HUES48 (cell line): Measurements from ENCODE around the gene FHL1.

Source experiments
- H3K27ac ChIP-seq: one replicate; pipeline ENCODE4 v1.7.0; 2013; ENCODE audit warnings: low read depth, low read length, inconsistent platforms
- H3K27me3 ChIP-seq: 2 replicates; pipeline ENCODE4 v1.6.1; 2013; ENCODE audit warnings: mild to moderate bottlenecking, low read length; ENCODE audit not compliant: control insufficient read depth, insufficient read depth
- H3K36me3 ChIP-seq: 2 replicates; pipeline ENCODE4 v1.6.1; 2013; ENCODE audit warnings: low read length; ENCODE audit not compliant: control insufficient read depth, insufficient read depth
- H3K4me1 ChIP-seq: 2 replicates; pipeline ENCODE4 v1.6.1; 2013; ENCODE audit warnings: mild to moderate bottlenecking, low read length; ENCODE audit not compliant: control insufficient read depth, insufficient read depth
- H3K4me3 ChIP-seq: 2 replicates; pipeline ENCODE4 v1.5.1; 2013; ENCODE audit warnings: mild to moderate bottlenecking, low read depth, low read length
- H3K9ac ChIP-seq: 2 replicates; pipeline ENCODE4 v1.6.1; 2013; ENCODE audit warnings: mild to moderate bottlenecking, low read depth, low read length, moderate library complexity
- H3K9me3 ChIP-seq: 2 replicates; pipeline ENCODE4 v1.6.1; 2013; ENCODE audit warnings: low read length; ENCODE audit not compliant: control insufficient read depth, insufficient read depth

Gene FHL1

GRCh38 chrX:136199365-136199764, 52.0 kb downstream of the FHL1 start:
- H3K4me1 ChIP-seq, result peaks cover 14% of the 10 kb centered on the region
- H3K27me3 ChIP-seq, result no peaks in the 10 kb centered on the region
- H3K9ac ChIP-seq, result no peak overlapping the region
- H3K4me3 ChIP-seq, result no peak overlapping the region
- no peaks in the 10 kb centered on the region for H3K9me3 ChIP-seq
- no peak overlapping the region for H3K27ac ChIP-seq
- no peaks in the 10 kb centered on the region for H3K36me3 ChIP-seq

- no peaks in the 10 kb centered on the region for H3K27me3 ChIP-seq
- H3K27ac ChIP-seq, result no peak overlapping the region
- no peak overlapping the region for H3K4me3 ChIP-seq
- H3K36me3 ChIP-seq, result no peaks in the 10 kb centered on the region
- no peak overlapping the region for H3K9ac ChIP-seq
- peaks cover 21% of the 10 kb centered on the region for H3K4me1 ChIP-seq
- no peaks in the 10 kb centered on the region for H3K9me3 ChIP-seq
These were observed 53.1 kb downstream of the FHL1 start for GRCh38 chrX:136200466-136200865.

DNA sequence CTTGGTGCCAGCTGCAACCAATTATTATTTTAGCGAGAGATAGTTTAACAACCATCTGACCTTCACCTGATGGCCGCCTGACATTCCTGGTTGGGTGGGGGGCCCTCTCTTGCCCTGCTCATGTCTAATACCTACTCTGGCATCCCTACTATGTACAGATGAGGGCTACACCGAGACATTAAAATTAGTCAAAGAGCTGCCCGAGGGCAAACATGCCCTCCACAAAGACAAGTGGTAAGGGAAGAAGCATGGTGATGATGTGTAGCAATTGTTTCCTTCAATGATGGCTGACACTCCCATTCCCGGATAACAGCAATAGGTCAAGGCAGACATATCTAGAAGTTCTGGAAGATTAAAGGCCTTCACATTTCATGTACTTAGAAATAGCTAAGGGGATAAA, 54.3 kb downstream of the FHL1 start:
- Histone ChIP-seq H3K9me3 (no peaks in the 10 kb centered on the region), H3K4me3 (no peak overlapping the region), H3K4me1 (peaks cover 30% of the 10 kb centered on the region), H3K9ac (no peak overlapping the region), H3K27me3 (no peaks in the 10 kb centered on the region), H3K27ac (no peak overlapping the region), H3K36me3 (peaks cover 4% of the 10 kb centered on the region)

GRCh38 chrX:136202889-136203288, 55.6 kb downstream of the FHL1 start:
- no peaks in the 10 kb centered on the region for H3K27me3 ChIP-seq
- H3K4me3 ChIP-seq, result no peak overlapping the region
- H3K9ac ChIP-seq, result no peak overlapping the region
- no peaks in the 10 kb centered on the region for H3K9me3 ChIP-seq
- no peak overlapping the region for H3K27ac ChIP-seq
- H3K36me3 ChIP-seq, result peaks cover 15% of the 10 kb centered on the region
- peaks cover 30% of the 10 kb centered on the region for H3K4me1 ChIP-seq

- H3K4me1 ChIP-seq, result peaks cover 30% of the 10 kb centered on the region
- no peak overlapping the region for H3K27ac ChIP-seq
- H3K4me3 ChIP-seq, result no peak overlapping the region
- no peak overlapping the region for H3K9ac ChIP-seq
- H3K9me3 ChIP-seq, result no peaks in the 10 kb centered on the region
- no peaks in the 10 kb centered on the region for H3K27me3 ChIP-seq
- peaks cover 21% of the 10 kb centered on the region for H3K36me3 ChIP-seq
These were observed 56.1 kb downstream of the FHL1 start for GRCh38 chrX:136203438-136203837.

DNA sequence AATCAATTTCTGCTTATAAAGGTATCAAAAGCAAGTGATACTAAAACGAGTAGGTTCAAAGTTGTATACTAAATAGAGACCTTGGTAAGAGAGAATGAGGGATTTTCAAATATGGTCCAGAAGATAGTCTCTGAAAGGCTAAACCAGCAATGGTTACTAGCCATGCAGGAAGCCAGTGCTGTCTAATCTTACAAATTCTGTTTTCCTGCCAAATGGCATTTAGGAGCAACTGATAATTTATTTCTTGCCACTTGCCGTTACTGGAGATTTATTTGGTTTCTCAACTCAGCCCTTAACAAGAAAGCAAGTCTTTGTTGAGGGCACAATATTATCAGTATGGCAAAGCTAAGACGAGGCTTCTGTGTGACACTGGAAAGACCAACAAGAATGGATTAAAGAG, 56.6 kb downstream of the FHL1 start:
- H3K27me3 ChIP-seq, result no peaks in the 10 kb centered on the region
- H3K9ac ChIP-seq, result no peak overlapping the region
- H3K4me3 ChIP-seq, result no peak overlapping the region
- no peaks in the 10 kb centered on the region for H3K9me3 ChIP-seq
- peaks cover 22% of the 10 kb centered on the region for H3K36me3 ChIP-seq
- no peak overlapping the region for H3K27ac ChIP-seq
- peaks cover 30% of the 10 kb centered on the region for H3K4me1 ChIP-seq

DNA sequence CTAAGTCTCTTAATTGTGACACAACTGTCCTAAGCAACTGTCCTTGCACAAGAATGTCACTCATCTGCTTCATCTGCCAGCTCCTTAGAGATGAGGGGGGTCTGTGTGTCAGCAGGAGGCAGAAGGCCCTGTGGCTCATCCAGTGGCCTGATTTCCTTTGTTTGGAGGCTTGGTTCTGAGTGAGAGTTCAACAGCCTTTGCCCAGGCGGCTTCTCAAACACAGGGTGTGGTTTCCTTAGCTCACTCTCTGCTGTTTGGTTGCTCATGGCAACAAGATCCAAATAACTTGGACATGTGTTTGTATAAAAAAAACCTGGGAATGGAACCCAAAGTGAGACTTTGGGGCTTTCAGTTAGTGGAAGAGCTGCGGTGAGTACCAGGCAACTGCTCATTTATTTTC, 57.2 kb downstream of the FHL1 start:
- no peak overlapping the region for H3K9ac ChIP-seq

GRCh38 chrX:136205882-136206380, 58.6 kb downstream of the FHL1 start:
- Histone ChIP-seq H3K4me1 (peaks cover 22% of the 10 kb centered on the region), H3K9ac (no peak overlapping the region), H3K27me3 (no peaks in the 10 kb centered on the region)

More for the DNA sequence above, 57.2 kb downstream of the FHL1 start:
- Histone ChIP-seq H3K4me1 (peaks cover 26% of the 10 kb centered on the region), H3K9me3 (no peaks in the 10 kb centered on the region), H3K27ac (no peak overlapping the region), H3K27me3 (no peaks in the 10 kb centered on the region), H3K4me3 (no peak overlapping the region), H3K36me3 (peaks cover 23% of the 10 kb centered on the region)

GRCh38 chrX:136206916-136207315, 59.6 kb downstream of the FHL1 start:
- Histone ChIP-seq H3K27ac (no peak overlapping the region), H3K27me3 (no peaks in the 10 kb centered on the region), H3K9me3 (no peaks in the 10 kb centered on the region), H3K4me3 (no peak overlapping the region), H3K9ac (no peak overlapping the region), H3K4me1 (peaks cover 22% of the 10 kb centered on the region), H3K36me3 (peaks cover 46% of the 10 kb centered on the region)

More at GRCh38 chrX:136205882-136206380, 58.6 kb downstream of the FHL1 start:
- H3K27ac ChIP-seq, result no peak overlapping the region
- peaks cover 36% of the 10 kb centered on the region for H3K36me3 ChIP-seq
- no peak overlapping the region for H3K4me3 ChIP-seq
- no peaks in the 10 kb centered on the region for H3K9me3 ChIP-seq

- H3K9me3 ChIP-seq, result no peaks in the 10 kb centered on the region
- H3K4me3 ChIP-seq, result no peak overlapping the region
- no peaks in the 10 kb centered on the region for H3K27me3 ChIP-seq
- H3K4me1 ChIP-seq, result peaks cover 28% of the 10 kb centered on the region
- no peak overlapping the region for H3K27ac ChIP-seq
- H3K36me3 ChIP-seq, result peaks cover 46% of the 10 kb centered on the region
- no peak overlapping the region for H3K9ac ChIP-seq
These were observed 60.2 kb downstream of the FHL1 start for GRCh38 chrX:136207546-136207945.

DNA sequence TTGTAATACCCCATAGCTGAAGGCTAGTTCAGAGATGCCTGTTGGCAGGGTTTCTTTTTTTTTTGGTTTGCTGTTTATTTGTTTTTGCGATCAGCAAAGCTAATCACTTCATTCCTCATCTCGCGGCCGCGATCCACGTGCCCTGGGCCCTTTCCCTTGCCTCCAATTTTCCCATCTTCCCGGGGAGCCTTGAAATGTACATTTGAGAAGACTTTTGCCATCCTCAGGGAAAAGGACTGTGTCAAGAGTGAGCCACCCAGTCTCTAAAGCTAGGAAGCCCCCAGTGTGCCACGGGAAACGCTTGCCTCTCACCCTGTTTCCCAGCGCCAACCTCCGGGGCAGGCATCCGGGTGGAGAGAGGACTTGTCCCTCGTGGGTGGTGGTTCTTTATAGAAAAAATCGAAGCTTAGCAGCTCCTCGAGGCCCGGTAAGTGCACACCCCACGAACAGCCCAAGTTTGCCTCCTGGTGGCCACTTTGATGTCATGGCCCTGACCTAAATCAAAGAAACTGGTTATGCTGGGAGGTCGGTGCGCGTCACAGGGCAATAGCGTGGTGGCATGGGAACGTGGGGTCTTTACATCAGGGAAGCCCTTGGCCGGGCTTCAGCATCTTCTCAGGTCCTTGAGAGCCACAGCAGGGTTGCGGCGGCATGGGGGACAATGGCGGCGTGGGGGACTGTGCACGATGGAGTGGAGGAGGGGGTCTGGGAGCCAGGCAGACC, 61.8 kb downstream of the FHL1 start:
- H3K4me1 ChIP-seq, result peaks cover 28% of the 10 kb centered on the region
- no peak overlapping the region for H3K27ac ChIP-seq
- H3K9ac ChIP-seq, result no peak overlapping the region
- H3K9me3 ChIP-seq, result no peaks in the 10 kb centered on the region
- H3K4me3 ChIP-seq, result no peak overlapping the region
- peaks cover 51% of the 10 kb centered on the region for H3K36me3 ChIP-seq
- H3K27me3 ChIP-seq, result no peaks in the 10 kb centered on the region
